OCI-LY1 (cell line): ENCODE data around the gene PDE4D.

ENCODE experiments used
- EZH2 ChIP-seq: fragments of 200-600 bp; sonication (generic), shearing (Covaris generic); IDR thresholded peaks from 2 replicates; pipeline ENCODE4 v1.8.0; 2017; ENCODE audit warnings: borderline replicate concordance, mixed run types, mild to moderate bottlenecking, antibody characterized with exemption, low read length, moderate library complexity, mixed read lengths
- TF ChIP-seq, protein P1 (sequence below): fragments of 200-600 bp; sonication (generic), shearing (Covaris generic); IDR thresholded peaks from 2 replicates; pipeline ENCODE4 v1.5.1; 2017; ENCODE audit warnings: mild to moderate bottlenecking, antibody characterized with exemption, low read length, moderate library complexity, mixed read lengths

DNA sequence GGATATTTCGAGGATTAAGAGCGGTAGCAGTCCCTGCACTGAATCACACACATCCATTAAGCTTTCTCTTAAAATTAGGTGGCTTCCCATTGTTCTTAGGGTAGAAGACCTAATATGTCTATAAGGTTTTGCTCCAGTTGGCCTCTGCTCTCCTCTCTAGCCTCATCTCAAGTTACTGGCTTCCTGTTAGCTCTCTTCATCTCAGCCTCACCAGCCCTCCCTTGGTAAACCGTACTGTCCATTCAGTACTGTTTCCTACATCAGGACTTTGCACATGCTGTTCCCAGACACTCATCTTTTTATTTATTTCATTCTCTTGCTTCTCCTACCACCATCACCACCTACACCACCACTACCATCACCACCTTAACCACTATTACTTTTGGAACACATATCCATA, 428.6 kb downstream of the PDE4D start:
- TF ChIP-seq EZH2: no peak
- TF ChIP-seq, protein P1, sequence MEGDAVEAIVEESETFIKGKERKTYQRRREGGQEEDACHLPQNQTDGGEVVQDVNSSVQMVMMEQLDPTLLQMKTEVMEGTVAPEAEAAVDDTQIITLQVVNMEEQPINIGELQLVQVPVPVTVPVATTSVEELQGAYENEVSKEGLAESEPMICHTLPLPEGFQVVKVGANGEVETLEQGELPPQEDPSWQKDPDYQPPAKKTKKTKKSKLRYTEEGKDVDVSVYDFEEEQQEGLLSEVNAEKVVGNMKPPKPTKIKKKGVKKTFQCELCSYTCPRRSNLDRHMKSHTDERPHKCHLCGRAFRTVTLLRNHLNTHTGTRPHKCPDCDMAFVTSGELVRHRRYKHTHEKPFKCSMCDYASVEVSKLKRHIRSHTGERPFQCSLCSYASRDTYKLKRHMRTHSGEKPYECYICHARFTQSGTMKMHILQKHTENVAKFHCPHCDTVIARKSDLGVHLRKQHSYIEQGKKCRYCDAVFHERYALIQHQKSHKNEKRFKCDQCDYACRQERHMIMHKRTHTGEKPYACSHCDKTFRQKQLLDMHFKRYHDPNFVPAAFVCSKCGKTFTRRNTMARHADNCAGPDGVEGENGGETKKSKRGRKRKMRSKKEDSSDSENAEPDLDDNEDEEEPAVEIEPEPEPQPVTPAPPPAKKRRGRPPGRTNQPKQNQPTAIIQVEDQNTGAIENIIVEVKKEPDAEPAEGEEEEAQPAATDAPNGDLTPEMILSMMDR: no peak
